Endothelial cell of umbilical vein (primary cell): ENCODE data around the gene SPEM1. TPM values are rescaled to one million over a fixed set of nuclear protein-coding genes. Genes with fewer than 3 reads are reported as not detected.

Experiments used
- BruUV-seq: library from RNA; stranded (reverse); fragments of 400-500 nt; replicated peaks from 2 replicates; lab custom pipeline; 2021; lab: Mats Ljungman, UMichigan
- CTCF ChIA-PET: fragments of 300-600, 350-600 bp; sonication (Branson Sonifier 250); formaldehyde crosslinking; loops from one replicate; lab custom pipeline; 2021; ENCODE audit warnings: antibody characterized with exemption, inconsistent platforms; lab: Charles Lee
- POLR2A ChIA-PET: fragments of 300-600, 350-600 bp; sonication (Branson Sonifier 250); formaldehyde crosslinking; loops from one replicate; lab custom pipeline; 2021; ENCODE audit warnings: antibody characterized with exemption, inconsistent platforms; lab: Charles Lee
- DNase-seq: peaks from one replicate; pipeline ENCODE4 v3.0.0-alpha.2; 2011; ENCODE audit warnings: low read depth, low spot score
- FAIRE-seq: peaks from 2 replicates; lab custom pipeline; 2011; peaks lifted over from hg19 to GRCh38; lab: Jason Lieb, UNC
- H2AFZ ChIP-seq: 2 replicates; pipeline ENCODE4 v1.6.0; 2012; ENCODE audit warnings: low read depth, low read length, control low read depth, inconsistent platforms
- H3K27ac ChIP-seq: 2 replicates; pipeline ENCODE4 v1.5.1; 2011; ENCODE audit warnings: low read depth, mild to moderate bottlenecking, control low read depth, low read length, moderate library complexity; ENCODE audit not compliant: insufficient read depth
- H3K27me3 ChIP-seq, 2 experiments: 2 replicates each; pipeline versions ENCODE4 v1.6.0 to v1.6.1; 2011; ENCODE audit warnings: low read length in 2 of 2, mixed read lengths in 1 of 2; ENCODE audit not compliant: control insufficient read depth in 2 of 2, insufficient read depth in 2 of 2
- H3K36me3 ChIP-seq, 2 experiments: 2 replicates in 1 of 2; 3 replicates in 1 of 2; pipeline ENCODE4 v1.5.1; 2011; ENCODE audit warnings: low read length in 2 of 2, mild to moderate bottlenecking in 1 of 2, moderate library complexity in 1 of 2; ENCODE audit not compliant: control insufficient read depth in 2 of 2, insufficient read depth in 2 of 2; ENCODE audit errors: extremely low read depth in 1 of 2
- H3K4me1 ChIP-seq: 3 replicates; pipeline ENCODE4 v1.5.1; 2011; ENCODE audit warnings: mild to moderate bottlenecking, low read length; ENCODE audit not compliant: control insufficient read depth, insufficient read depth; ENCODE audit errors: extremely low read depth
- H3K4me2 ChIP-seq: 2 replicates; pipeline ENCODE4 v1.6.1; 2011; ENCODE audit warnings: low read length, control low read depth, mixed read lengths; ENCODE audit not compliant: insufficient read depth
- H3K4me3 ChIP-seq, 3 experiments: fragments of 200-600 bp in 1 of 3; sonication (generic), shearing (Covaris generic) in 1 of 3; replicated peaks in 1 of 3; 2 replicates each; pipeline ENCODE4 v1.5.1; 2011 to 2016; ENCODE audit warnings: control low read depth in 3 of 3, low read length in 3 of 3, mild to moderate bottlenecking in 2 of 3, inconsistent platforms in 1 of 3, low read depth in 1 of 3, moderate library complexity in 1 of 3; ENCODE audit not compliant: insufficient read depth in 1 of 3
- H3K79me2 ChIP-seq: 2 replicates; pipeline ENCODE4 v1.6.0; 2012; ENCODE audit warnings: low read length, inconsistent platforms; ENCODE audit not compliant: control insufficient read depth, insufficient read depth
- H3K9ac ChIP-seq: replicated peaks from 2 replicates; pipeline ENCODE3; 2011; ENCODE audit warnings: low read length, control low read depth; ENCODE audit not compliant: insufficient read depth; ENCODE audit errors: extremely low read depth
- H3K9me1 ChIP-seq: replicated peaks from 3 replicates; pipeline ENCODE4 v1.6.0; 2011; ENCODE audit warnings: mild to moderate bottlenecking, low read length; ENCODE audit not compliant: control insufficient read depth, insufficient read depth; ENCODE audit errors: extremely low read depth
- H3K9me3 ChIP-seq: replicated peaks from 2 replicates; pipeline ENCODE4 v1.5.1; 2012; ENCODE audit warnings: low read length, inconsistent platforms; ENCODE audit not compliant: control insufficient read depth, insufficient read depth
- H4K20me1 ChIP-seq: replicated peaks from 2 replicates; pipeline ENCODE3; 2011; ENCODE audit warnings: mild to moderate bottlenecking, low read length; ENCODE audit not compliant: control insufficient read depth, insufficient read depth; ENCODE audit errors: extremely low read depth
- EZH2 ChIP-seq: IDR thresholded peaks from 2 replicates; pipeline ENCODE4 v1.6.1; 2012; ENCODE audit warnings: borderline replicate concordance, low read depth, mild to moderate bottlenecking, moderate library complexity, low read length, inconsistent platforms; ENCODE audit not compliant: severe bottlenecking
- GATA2 ChIP-seq: IDR thresholded peaks from 2 replicates; pipeline ENCODE4 v1.7.0; 2011; ENCODE audit warnings: low read depth, mild to moderate bottlenecking, moderate library complexity, mixed read lengths, low read length; ENCODE audit not compliant: insufficient read length, insufficient read depth
- MYC ChIP-seq: IDR thresholded peaks from one replicate; pipeline ENCODE4 v1.6.1; 2011; ENCODE audit warnings: mild to moderate bottlenecking, low read depth, low read length
- dilution Hi-C: fragments of 300-500 bp; cut with MboI; formaldehyde crosslinking; loops from one replicate; pipeline ENCODE4 v1.15.0; 2019; ENCODE audit warnings: low sequenced_read_pairs; ENCODE audit not compliant: extremely low pct_ligation_motif_present
- intact Hi-C: fragments of 100-400 bp; cut with micrococcal nuclease; formaldehyde crosslinking; loops from one replicate; pipeline ENCODE4 v1.10.0; 2022
- polyA plus RNA-seq, 4 experiments: library from polyadenylated mRNA; depleted of rRNA in 3 of 4; stranded (reverse) in 3 of 4; unstranded in 1 of 4; fragments of >200 nt; gene quantifications; 2 replicates each; pipeline versions ENCODE4 v1.2.1 to v1.2.3, GENCODE V29; 2011 to 2012; ENCODE audit warnings: missing spikeins in 1 of 4
- total RNA-seq: library from RNA; stranded (reverse); gene quantifications from 2 replicates; pipeline ENCODE4 v1.2.3, GENCODE V29; 2021

SPEM1 gene
- total and polyA plus RNA-seq, 2 donors (not counting 3 experiments of a cell fraction or from before 2014, with no cell fraction given) = not detected

DNA sequence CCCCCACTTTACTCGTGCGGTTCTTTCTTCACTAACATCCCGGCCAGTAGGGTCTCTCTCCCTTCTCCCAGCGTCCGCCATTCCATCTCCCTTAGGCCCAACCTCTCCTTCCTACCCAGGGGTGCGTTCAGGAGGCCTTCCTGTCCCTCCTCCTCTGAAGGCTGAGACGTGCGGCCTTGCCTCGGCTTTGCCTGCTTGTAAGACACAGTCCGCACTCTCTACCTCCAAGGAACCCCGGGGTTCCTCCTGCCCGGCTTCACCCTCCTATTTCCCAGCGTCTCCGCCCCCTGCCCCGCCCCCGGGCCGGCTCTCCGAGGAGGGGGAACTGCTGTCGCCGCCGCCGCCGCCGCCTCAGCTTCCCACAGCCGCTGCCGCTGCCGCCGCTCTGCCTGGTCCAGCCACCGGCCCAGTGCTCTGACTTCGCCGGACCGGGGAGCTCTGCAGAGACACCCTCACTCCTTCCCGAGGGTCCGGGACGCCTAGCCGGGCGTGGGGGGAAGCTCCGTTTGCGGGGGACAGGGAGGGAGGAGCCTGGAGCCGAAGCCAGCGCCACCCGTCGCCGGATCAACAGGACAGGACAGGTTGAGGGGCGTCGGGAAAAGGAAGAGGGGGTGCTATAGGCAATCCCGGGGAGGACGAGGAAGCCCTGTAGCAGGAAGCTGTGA, 18.0 kb downstream of the SPEM1 start:
- TF ChIP-seq EZH2 (peak; percentile 38), GATA2 (no peak)
- Histone ChIP-seq H2AFZ (no peak overlapping the region), H3K27ac (no peak overlapping the region), H3K4me2 (no peak overlapping the region), H3K79me2 (no peaks in the 10 kb centered on the region), H3K27me3 (peaks cover 20 to 28% of the 10 kb centered on the region in 2 experiments), H3K4me3 (peak overlapping the region in 1 of 3 experiments; percentile 23), H3K9me1 (no peaks in the 10 kb centered on the region), H3K9me3 (no peaks in the 10 kb centered on the region), H3K36me3 (no peaks in the 10 kb centered on the region), H3K9ac (no peak overlapping the region), H4K20me1 (no peaks in the 10 kb centered on the region), H3K4me1 (peaks cover 23% of the 10 kb centered on the region)
- BruUV-seq = no TSS peak
- no peak for FAIRE-seq
- ChIA-PET CTCF (interaction anchor here (0.7 to 4.4 kb wide), 10 partner anchors 7 to 151 kb away, joined by 3 to 70 read pairs (median 4); partner anchors contain the start of genes CHRNB1 and TMEM95), POLR2A (interaction anchor here (1.2 kb wide), 1 partner anchor 34 kb away, joined by 3 read pairs; the partner anchor contains the start of gene TMEM256)
- dilution Hi-C loops = no loop called here
- intact Hi-C loops = loop anchor here (1.0 to 5.0 kb wide), 5 partner anchors 17 to 249 kb away; partner anchors contain the start of genes CTDNEP1, ELP5, SENP3 and TP53
- peak; percentile 18 for DNase-seq

DNA sequence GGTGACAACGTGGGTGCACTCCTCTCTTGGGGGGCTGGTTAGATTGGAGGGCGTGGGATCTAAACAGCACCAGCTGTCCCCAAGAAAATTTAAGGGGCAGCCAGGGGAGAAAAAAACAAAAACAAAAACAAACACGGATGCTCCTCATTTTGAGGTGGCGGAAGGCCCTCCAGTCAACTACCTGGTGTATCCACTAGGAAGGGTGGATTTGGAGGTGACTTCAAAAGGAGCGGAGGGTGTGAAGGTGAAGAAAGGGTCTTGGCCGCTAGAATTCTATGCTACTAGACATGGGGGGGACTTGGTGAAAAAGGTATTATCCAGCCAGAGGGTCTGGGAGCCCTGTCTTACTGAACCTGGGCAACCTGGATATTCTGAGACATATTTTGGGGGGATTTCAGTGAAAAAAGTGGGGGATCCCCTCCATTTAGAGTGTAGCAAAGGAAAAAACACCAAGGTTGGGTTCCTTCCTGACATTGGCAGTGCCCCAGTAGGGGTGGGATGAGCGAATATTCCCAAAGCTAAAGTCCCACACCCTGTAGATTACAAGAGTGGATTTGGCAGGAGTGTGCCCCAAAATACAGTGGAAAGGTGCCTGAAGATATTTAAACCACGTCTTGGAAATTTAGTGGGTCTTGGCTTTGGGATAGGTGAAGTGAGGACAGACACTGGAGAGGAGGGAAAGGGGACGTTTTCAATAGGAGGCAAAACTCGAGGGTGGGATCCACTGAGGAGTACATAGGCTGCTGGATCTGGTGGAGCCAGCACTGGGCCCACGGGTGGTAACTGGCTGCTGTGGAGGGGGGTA, 18.7 kb downstream of the SPEM1 start:
- POLR2A ChIA-PET = interaction anchor here (1.2 kb wide), 1 partner anchor 35 kb away, joined by 3 read pairs; the partner anchor contains the start of gene TMEM256

More for the DNA sequence above, 18.7 kb downstream of the SPEM1 start:
- Histone ChIP-seq H3K27me3 (peaks cover 20 to 28% of the 10 kb centered on the region in 2 experiments), H3K9me3 (no peaks in the 10 kb centered on the region), H3K9me1 (no peaks in the 10 kb centered on the region), H3K9ac (no peak overlapping the region), H3K27ac (no peak overlapping the region), H2AFZ (no peak overlapping the region), H3K79me2 (no peaks in the 10 kb centered on the region), H4K20me1 (no peaks in the 10 kb centered on the region), H3K4me1 (peaks cover 23% of the 10 kb centered on the region), H3K4me3 (no peak overlapping the region), H3K36me3 (no peaks in the 10 kb centered on the region), H3K4me2 (no peak overlapping the region)
- no peak for TF ChIP-seq MYC
- TF ChIP-seq EZH2 = peak; percentile 77
- FAIRE-seq (no peak), DNase-seq (no peak)
- dilution Hi-C loops = no loop called here
- intact Hi-C loops = loop anchor here (5.0 kb wide), 2 partner anchors 187 to 248 kb away; partner anchors contain the start of genes CTDNEP1, ELP5, TP53 and WRAP53
- BruUV-seq = no TSS peak
- CTCF ChIA-PET = interaction anchor here (0.7 to 4.4 kb wide), 10 partner anchors 9 to 150 kb away, joined by 3 to 70 read pairs (median 3); partner anchors contain the start of gene TMEM95
